BE2C (cell line): Measurements from ENCODE around the gene ENOX1.

Experiments used
- DNase-seq: peaks from one replicate; pipeline ENCODE4 v3.0.0-alpha.2; 2020
- H3K27me3 ChIP-seq: fragments of 250-450 bp; sonication (Bioruptor Pico); 2 replicates; pipeline ENCODE4 v1.5.1; 2020; ENCODE audit warnings: mild to moderate bottlenecking
- H3K36me3 ChIP-seq: fragments of 250-450 bp; sonication (Bioruptor Pico); 2 replicates; pipeline ENCODE4 v1.5.1; 2020; ENCODE audit warnings: mild to moderate bottlenecking
- H3K4me1 ChIP-seq: fragments of 250-450 bp; sonication (Bioruptor Pico); 2 replicates; pipeline ENCODE4 v1.5.1; 2020
- H3K4me3 ChIP-seq: 2 replicates; pipeline ENCODE4 v1.5.1; 2011; ENCODE audit warnings: low read depth, low read length
- H3K9me3 ChIP-seq: fragments of 250-450 bp; sonication (Bioruptor Pico); 2 replicates; pipeline ENCODE4 v1.5.1; 2020
- CTCF ChIP-seq: IDR thresholded peaks from 2 replicates; pipeline ENCODE4 v1.5.1; 2012; ENCODE audit warnings: mild to moderate bottlenecking, low read depth, low read length

Gene ENOX1

GRCh38 chr13:43551897-43552456 is 234.8 kb downstream of the ENOX1 start:
- no peak for DNase-seq
- no peak for TF ChIP-seq CTCF
- Histone ChIP-seq H3K4me1 (peaks cover 8% of the 10 kb centered on the region), H3K36me3 (no peaks in the 10 kb centered on the region), H3K4me3 (no peak overlapping the region), H3K9me3 (no peaks in the 10 kb centered on the region), H3K27me3 (no peaks in the 10 kb centered on the region)

GRCh38 chr13:43546816-43547215 is 240.0 kb downstream of the ENOX1 start:
- H3K27me3 ChIP-seq = no peaks in the 10 kb centered on the region
- TF ChIP-seq CTCF = no peak
- no peak overlapping the region for H3K4me3 ChIP-seq
- DNase-seq = peak; percentile 50
- peaks cover 32% of the 10 kb centered on the region for H3K4me1 ChIP-seq
- H3K36me3 ChIP-seq = no peaks in the 10 kb centered on the region
- H3K9me3 ChIP-seq = no peaks in the 10 kb centered on the region

GRCh38 chr13:43546251-43546650 is 240.5 kb downstream of the ENOX1 start:
- Histone ChIP-seq H3K9me3 (no peaks in the 10 kb centered on the region), H3K36me3 (no peaks in the 10 kb centered on the region), H3K4me3 (no peak overlapping the region), H3K27me3 (no peaks in the 10 kb centered on the region), H3K4me1 (peaks cover 32% of the 10 kb centered on the region)
- TF ChIP-seq CTCF = no peak
- peak; percentile 84 for DNase-seq

- Histone ChIP-seq H3K36me3 (no peaks in the 10 kb centered on the region), H3K4me3 (no peak overlapping the region), H3K4me1 (peaks cover 32% of the 10 kb centered on the region), H3K9me3 (no peaks in the 10 kb centered on the region), H3K27me3 (no peaks in the 10 kb centered on the region)
- TF ChIP-seq CTCF = no peak
- DNase-seq = peak; percentile 22
These were observed 241.4 kb downstream of the ENOX1 start for GRCh38 chr13:43545317-43545874.

GRCh38 chr13:43544631-43545030 is 242.1 kb downstream of the ENOX1 start:
- Histone ChIP-seq H3K27me3 (no peaks in the 10 kb centered on the region), H3K9me3 (no peaks in the 10 kb centered on the region), H3K36me3 (no peaks in the 10 kb centered on the region), H3K4me1 (peaks cover 32% of the 10 kb centered on the region), H3K4me3 (no peak overlapping the region)
- 0 out of 2 replicates have a peak, but pooled peaks have one; percentile 6 for TF ChIP-seq CTCF
- DNase-seq = no peak

GRCh38 chr13:43544011-43544410 is 242.8 kb downstream of the ENOX1 start:
- no peaks in the 10 kb centered on the region for H3K9me3 ChIP-seq
- H3K4me3 ChIP-seq = no peak overlapping the region
- no peaks in the 10 kb centered on the region for H3K36me3 ChIP-seq
- peaks cover 32% of the 10 kb centered on the region for H3K4me1 ChIP-seq
- no peaks in the 10 kb centered on the region for H3K27me3 ChIP-seq
- no peak for TF ChIP-seq CTCF
- DNase-seq = no peak
